Stomach (tissue), 4 donors: ENCODE results near the gene MMS22L.

Experiments
- CTCF ChIP-seq, 7 experiments: fragments of 450-650 bp in 4 of 7; fragments of 200-600 bp in 3 of 7; sonication (generic) in 3 of 7; IDR thresholded peaks; one replicate each; pipeline ENCODE4 v1.5.1; 2016 to 2019; ENCODE audit warnings: antibody characterized with exemption in 7 of 7, control low read depth in 2 of 7, mild to moderate bottlenecking in 1 of 7
- POLR2A ChIP-seq, 4 donors: fragments of 450-650 bp; IDR thresholded peaks; one replicate each; pipeline ENCODE4 v1.6.1; 2016; ENCODE audit warnings: antibody characterized with exemption in 4 of 4, control low read depth in 2 of 4, mild to moderate bottlenecking in 1 of 4, moderate library complexity in 1 of 4
- POLR2AphosphoS5 ChIP-seq, 3 donors: sonication (generic); formaldehyde crosslinking; IDR thresholded peaks; one replicate each; pipeline ENCODE4 v1.6.1; 2016; ENCODE audit warnings: antibody characterized with exemption in 3 of 3

GRCh38 chr6:97110149-97110548 lies 172.9 kb downstream of the MMS22L start:
- TF ChIP-seq CTCF (IDR thresholded peaks at IDR 0.05) (no peak), POLR2A (IDR thresholded peaks at IDR 0.05) (no peak), POLR2AphosphoS5 (IDR thresholded peaks at IDR 0.05) (no peak)
